A549 (cell line): Measurements from ENCODE around the gene CIRBP. TPM values are rescaled to one million over a fixed set of nuclear protein-coding genes. Genes with fewer than 3 reads are reported as not detected.
A peak's percentile ranks its signal among the peaks of the same experiment; 100 is the strongest.

ENCODE experiments used
- ATAC-seq, 2 experiments: fragments of 200-7000 bp in 1 of 2; fragments of >200 bp in 1 of 2; cut with Nextera tagmentation in 1 of 2; cut with Tn5 transposase in 1 of 2; 3 replicates each; pipeline versions ENCODE4 v1.8.0 to v1.9.1; 2018 to 2020; ENCODE audit warnings: mild to moderate bottlenecking in 1 of 2, moderate library complexity in 1 of 2
- CTCF ChIA-PET: fragments of 300-600 bp; sonication (Branson Sonifier 250); formaldehyde crosslinking; extraction: SDS; loops from one replicate; lab custom pipeline; 2021; ENCODE audit warnings: antibody characterized with exemption, inconsistent platforms; lab: Yijun Ruan, JAX
- POLR2A ChIA-PET: fragments of 350-600 bp; formaldehyde crosslinking; extraction: SDS; loops from one replicate; lab custom pipeline; 2021; ENCODE audit warnings: antibody characterized with exemption, inconsistent platforms; lab: Yijun Ruan, JAX
- DNase-seq, 2 experiments: peaks; one replicate each; pipeline versions ENCODE4 v3.0.0 to v3.0.0-alpha.2; 2011 to 2016; ENCODE audit warnings: low read depth in 1 of 2, low spot score in 1 of 2
- FAIRE-seq: peaks from 2 replicates; lab custom pipeline; 2011; peaks lifted over from hg19 to GRCh38; lab: Jason Lieb, UNC
- H3K27ac ChIP-seq, 2 experiments: fragments of >200 bp; sonication (Bioruptor Twin); formaldehyde crosslinking; 3 replicates each; pipeline ENCODE4 v1.5.1; 2016 to 2017
- H3K4me1 ChIP-seq: fragments of >200 bp; sonication (Bioruptor Twin); formaldehyde crosslinking; 3 replicates; pipeline ENCODE4 v1.6.1; 2016
- H3K4me2 ChIP-seq: fragments of >200 bp; sonication (Bioruptor Twin); formaldehyde crosslinking; 3 replicates; pipeline ENCODE4 v1.6.1; 2016
- H3K4me3 ChIP-seq: fragments of >200 bp; sonication (Bioruptor Twin); formaldehyde crosslinking; 3 replicates; pipeline ENCODE4 v1.5.1; 2016
- H3K9me3 ChIP-seq: fragments of >200 bp; sonication (Bioruptor Twin); formaldehyde crosslinking; 3 replicates; pipeline ENCODE4 v1.6.1; 2016
- ATOH8 ChIP-seq: fragments of 250-450 bp; sonication (Bioruptor Pico); IDR thresholded peaks from 2 replicates; pipeline ENCODE4 v1.5.0; 2020; ENCODE audit warnings: low read depth, mild to moderate bottlenecking, moderate library complexity
- BCL3 ChIP-seq: fragments of >200 bp; sonication (Bioruptor Twin); formaldehyde crosslinking; IDR thresholded peaks from 3 replicates; pipeline ENCODE4 v1.6.1; 2016
- CHD4 ChIP-seq: fragments of 200-600 bp; sonication (generic); IDR thresholded peaks from 2 replicates; pipeline ENCODE4 v1.6.1; 2016; ENCODE audit warnings: antibody characterized with exemption, mild to moderate bottlenecking, borderline replicate concordance
- CTCF ChIP-seq: fragments of >200 bp; sonication (Bioruptor Twin); formaldehyde crosslinking; IDR thresholded peaks from 3 replicates; pipeline ENCODE4 v1.5.1; 2016
- EP300 ChIP-seq, 2 experiments: fragments of >200 bp; sonication (Bioruptor Twin); formaldehyde crosslinking; IDR thresholded peaks; 2 replicates in 1 of 2; 3 replicates in 1 of 2; pipeline ENCODE4 v1.6.1; 2016 to 2017
- FOSB ChIP-seq: fragments of 250-450 bp; sonication (Bioruptor Pico); IDR thresholded peaks from 2 replicates; pipeline ENCODE4 v1.5.0; 2020; ENCODE audit warnings: mild to moderate bottlenecking, moderate library complexity
- FOXS1 ChIP-seq: fragments of 250-450 bp; sonication (Bioruptor Pico); IDR thresholded peaks from 2 replicates; pipeline ENCODE4 v1.5.0; 2020; ENCODE audit warnings: mild to moderate bottlenecking, moderate library complexity
- HDAC2 ChIP-seq: fragments of 200-600 bp; sonication (generic); IDR thresholded peaks from 2 replicates; pipeline ENCODE4 v1.6.1; 2016
- HES2 ChIP-seq: fragments of >200 bp; sonication (Bioruptor Twin); formaldehyde crosslinking; IDR thresholded peaks from 2 replicates; pipeline ENCODE4 v1.6.1; 2016
- HEYL ChIP-seq: fragments of 250-450 bp; sonication (Bioruptor Pico); IDR thresholded peaks from 2 replicates; pipeline ENCODE4 v1.8.0; 2021; ENCODE audit warnings: mild to moderate bottlenecking, moderate library complexity
- MAFK ChIP-seq: fragments of 450-650 bp; IDR thresholded peaks from 2 replicates; pipeline ENCODE4 v1.6.1; 2014; ENCODE audit not compliant: partially characterized antibody
- MAZ ChIP-seq: fragments of 150-350 bp; IDR thresholded peaks from 2 replicates; pipeline ENCODE4 v1.6.1; 2014; ENCODE audit warnings: antibody characterized with exemption, low read depth, low read length, borderline replicate concordance
- MYC ChIP-seq: IDR thresholded peaks from 2 replicates; pipeline ENCODE4 v1.6.1; 2012; ENCODE audit warnings: mild to moderate bottlenecking, inconsistent platforms, low read length, improper control_type of control experiment, borderline replicate concordance
- NR3C1 ChIP-seq: fragments of >200 bp; sonication (Bioruptor Twin); formaldehyde crosslinking; IDR thresholded peaks from 3 replicates; pipeline ENCODE4 v1.6.1; 2017
- PHF8 ChIP-seq: fragments of 200-600 bp; sonication (generic); IDR thresholded peaks from 2 replicates; pipeline ENCODE4 v1.6.1; 2016; ENCODE audit warnings: low read depth, mild to moderate bottlenecking, antibody characterized with exemption, moderate library complexity, borderline replicate concordance
- POLR2AphosphoS2 ChIP-seq: conservative IDR thresholded peaks from 2 replicates; pipeline ENCODE4 v1.6.1; 2012; ENCODE audit warnings: low read length, improper control_type of control experiment, inconsistent platforms
- RAD21 ChIP-seq, 2 experiments: fragments of >200 bp in 1 of 2; sonication (Bioruptor Twin) in 1 of 2; formaldehyde crosslinking in 1 of 2; IDR thresholded peaks in 1 of 2; conservative IDR thresholded peaks in 1 of 2; 2 replicates in 1 of 2; 3 replicates in 1 of 2; pipeline ENCODE4 v1.6.1; 2012 to 2018; ENCODE audit warnings: inconsistent platforms in 1 of 2
- RARB ChIP-seq: fragments of 250-450 bp; sonication (Bioruptor Pico); IDR thresholded peaks from 2 replicates; pipeline ENCODE4 v1.8.0; 2021; ENCODE audit warnings: mild to moderate bottlenecking, moderate library complexity
- RFX5 ChIP-seq: fragments of 450-650 bp; IDR thresholded peaks from 2 replicates; pipeline ENCODE4 v1.7.1; 2014; ENCODE audit warnings: antibody characterized with exemption, mild to moderate bottlenecking, moderate library complexity
- RNF2 ChIP-seq: fragments of 200-600 bp; sonication (generic); IDR thresholded peaks from 2 replicates; pipeline ENCODE4 v1.6.1; 2016; ENCODE audit warnings: low read depth, mild to moderate bottlenecking, antibody characterized with exemption, moderate library complexity, borderline replicate concordance
- SMC3 ChIP-seq: fragments of >200 bp; sonication (Bioruptor Twin); formaldehyde crosslinking; IDR thresholded peaks from 3 replicates; pipeline ENCODE4 v1.6.1; 2018; ENCODE audit warnings: inconsistent platforms
- TP53 ChIP-seq: fragments of 250-450 bp; sonication (Bioruptor Pico); IDR thresholded peaks from 2 replicates; pipeline ENCODE4 v1.5.0; 2021; ENCODE audit warnings: mild to moderate bottlenecking, moderate library complexity
- USF2 ChIP-seq: fragments of 450-650 bp; IDR thresholded peaks from 2 replicates; pipeline ENCODE4 v1.6.1; 2014; ENCODE audit warnings: antibody characterized with exemption
- ZC3H11A ChIP-seq: fragments of 450-650 bp; IDR thresholded peaks from 2 replicates; pipeline ENCODE4 v1.6.1; 2014; ENCODE audit warnings: antibody characterized with exemption, mild to moderate bottlenecking
- ZNF302 ChIP-seq: fragments of 250-450 bp; sonication (Bioruptor Pico); IDR thresholded peaks from 2 replicates; pipeline ENCODE4 v1.9.0; 2021; ENCODE audit warnings: inconsistent platforms, mild to moderate bottlenecking, moderate library complexity
- ZSCAN20 ChIP-seq: fragments of 250-450 bp; sonication (Bioruptor Pico); IDR thresholded peaks from 2 replicates; pipeline ENCODE4 v1.8.0; 2022; ENCODE audit warnings: mild to moderate bottlenecking, moderate library complexity
- WGBS: methylation state at CpG from one replicate; pipeline ENCODE4 v1.1.6; 2017; ENCODE audit errors: missing lambda C conversion rate; 5-methylcytosine and 5-hydroxymethylcytosine counted together
- polyA plus RNA-seq, 4 experiments: library from polyadenylated mRNA; depleted of rRNA in 3 of 4; stranded (reverse); fragments of >200 nt; fragmentation: RNase III in 1 of 4; extraction: RNeasy Plus Mini Kit Qiagen cat#74134 plus additional on column Dnase treatment in 1 of 4; gene quantifications; 2 replicates in 3 of 4; 3 replicates in 1 of 4; pipeline ENCODE4 v1.2.3, GENCODE V29; 2011 to 2017

Gene CIRBP
- polyA plus RNA-seq, 2 of the 4 experiments (the other 2 are of a cell fraction): 151 to 178 TPM

GRCh38 chr19:1279782-1280341, 10.7 kb downstream of the CIRBP start (continued):
- TF ChIP-seq MAFK (no peak), BCL3 (no peak), CTCF (peak; percentile 76), FOXS1 (no peak), MYC (no peak), PHF8 (no peak), SMC3 (peak; percentile 70), MAZ (no peak)

- TF ChIP-seq POLR2AphosphoS2 (no peak), USF2 (no peak), FOSB (no peak), RARB (no peak), EP300 (IDR thresholded peaks at IDR 0.05) (no peak), CHD4 (no peak), HEYL (CRISPR knock-in tag) (no peak), HDAC2 (no peak)
- TF ChIP-seq, all 56 proteins: peak for 0
- Histone ChIP-seq H3K27ac (no peak overlapping the region), H3K9me3 (no peaks in the 10 kb centered on the region), H3K4me2 (no peak overlapping the region), H3K4me3 (no peak overlapping the region), H3K4me1 (peaks cover 19% of the 10 kb centered on the region; the same call in 2 of the 3 replicates)
- no peak for DNase-seq
- ATAC-seq: no peak
- WGBS: 97% methylated on average over 24 of the region's 53 CpGs
- CTCF ChIA-PET: interaction anchor here (1.1 to 4.0 kb wide), 12 partner anchors 10 to 151 kb away, joined by 3 to 37 read pairs (median 5); no protein-coding TSS in a partner anchor
- FAIRE-seq: no peak
- POLR2A ChIA-PET: no interaction called here
Measured at GRCh38 chr19:1280636-1281568, 11.8 kb downstream of the CIRBP start.

GRCh38 chr19:1281569-1282287, 12.6 kb downstream of the CIRBP start:
- ChIA-PET POLR2A (no interaction called here), CTCF (interaction anchor here (1.0 kb wide), 1 partner anchor 37 kb away, joined by 3 read pairs; no protein-coding TSS in a partner anchor)
- no peak overlapping the region for H3K4me3 ChIP-seq
- H3K9me3 ChIP-seq: no peaks in the 10 kb centered on the region
- no peak for DNase-seq
- no peak overlapping the region for H3K27ac ChIP-seq
- TF ChIP-seq SMC3 (no peak), RNF2 (no peak), NR3C1 (no peak), MAFK (no peak), HES2 (no peak), TP53 (CRISPR knock-in tag) (no peak), ZSCAN20 (CRISPR knock-in tag) (no peak), POLR2AphosphoS2 (no peak), RFX5 (no peak), RAD21 (conservative IDR thresholded peaks at IDR 0.05 in 1 of 2, IDR thresholded peaks at IDR 0.05 in 1 of 2) (no peak), ATOH8 (CRISPR knock-in tag) (no peak), FOSB (no peak), ZC3H11A (no peak), ZNF302 (no peak), MYC (no peak)
- H3K4me1 ChIP-seq: peaks cover 14% of the 10 kb centered on the region; the same call in 2 of the 3 replicates
- no peak for FAIRE-seq
- ATAC-seq: no peak
- H3K4me2 ChIP-seq: no peak overlapping the region
- WGBS: 76% methylated on average over 11 of the region's 15 CpGs
